HG03108 (cell line): ENCODE data around the gene CISD3.
A peak's percentile ranks its signal among the peaks of the same experiment; 100 is the strongest.

Experiments
- ATAC-seq: cut with Tn5 transposase; IDR thresholded peaks from one replicate; pipeline ENCODE4 v1.9.1; 2021; ENCODE audit warnings: moderate library complexity; ENCODE audit not compliant: unreplicated experiment

Gene CISD3

GRCh38 chr17:38742411-38743308, 12.5 kb downstream of the CISD3 start:
- ATAC-seq = no peak

DNA sequence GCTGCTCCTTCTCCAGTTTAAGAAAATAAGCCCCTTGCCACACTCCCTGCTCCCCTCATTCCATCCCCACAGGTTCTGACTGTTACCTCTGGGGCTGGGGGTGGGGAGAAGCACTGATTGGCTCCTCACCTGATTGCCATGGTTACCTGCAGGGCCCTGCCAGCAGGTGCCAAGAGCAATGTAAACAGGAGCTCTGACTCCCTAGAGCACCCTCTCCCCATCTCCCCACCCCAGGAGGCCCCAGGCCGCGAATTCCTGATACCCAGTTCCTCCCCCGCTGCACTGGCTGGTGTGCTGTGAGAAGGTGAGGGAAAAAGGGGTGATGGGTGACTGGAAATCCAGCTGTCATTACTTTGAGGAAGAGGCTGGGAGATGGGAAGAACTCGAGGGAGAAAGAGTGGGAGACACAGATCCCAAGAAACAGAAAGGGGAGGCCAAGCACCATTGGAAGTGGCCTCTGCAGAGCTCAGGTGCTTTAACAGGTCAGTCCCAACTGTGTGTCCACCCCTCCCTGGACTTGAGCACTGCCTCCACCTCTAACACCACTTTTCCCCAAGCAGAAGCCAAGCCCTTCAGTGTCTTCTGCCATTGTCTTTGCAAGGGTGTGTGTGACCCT, 13.5 kb downstream of the CISD3 start:
- no peak for ATAC-seq

GRCh38 chr17:38745545-38745944, 15.4 kb downstream of the CISD3 start:
- no peak for ATAC-seq

DNA sequence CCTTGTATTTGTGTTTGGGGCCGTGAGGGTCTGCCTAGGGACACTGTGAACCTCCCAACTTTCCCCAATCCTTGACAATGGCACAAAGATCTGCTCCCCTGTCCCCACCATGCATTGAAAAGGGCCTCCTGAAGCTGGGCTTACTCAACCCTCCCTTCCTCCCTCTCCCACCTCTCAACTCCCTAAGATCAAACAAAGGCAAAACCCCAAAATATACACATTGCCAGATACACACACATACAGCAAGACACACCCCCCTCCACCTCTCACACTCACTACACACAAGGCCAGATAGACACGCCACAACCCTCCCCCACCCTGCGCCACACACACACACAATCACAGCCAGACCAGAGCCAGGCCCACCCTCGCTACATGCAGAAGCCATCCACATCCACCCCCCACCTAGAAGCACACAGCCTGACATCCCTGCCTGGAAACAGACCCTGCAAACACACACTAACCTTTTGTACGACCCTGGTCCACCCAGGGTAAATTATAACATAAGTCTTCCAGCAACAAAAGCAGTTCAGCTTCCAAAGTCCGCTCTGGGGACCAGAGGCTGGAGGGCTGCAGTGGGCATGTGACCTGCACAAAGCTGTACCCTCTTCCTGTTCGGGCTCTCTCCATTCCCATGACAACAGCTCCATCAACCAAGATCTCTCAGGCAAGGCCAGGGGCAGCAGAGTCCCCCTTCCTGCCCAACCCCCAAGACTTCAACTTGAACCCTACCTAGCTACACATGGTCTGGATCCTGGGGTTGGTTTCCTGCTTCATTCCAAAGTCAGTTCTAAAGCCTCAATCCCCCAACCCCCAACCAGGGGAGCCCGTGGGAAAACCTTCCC, 16.1 kb downstream of the CISD3 start:
- no peak for ATAC-seq

DNA sequence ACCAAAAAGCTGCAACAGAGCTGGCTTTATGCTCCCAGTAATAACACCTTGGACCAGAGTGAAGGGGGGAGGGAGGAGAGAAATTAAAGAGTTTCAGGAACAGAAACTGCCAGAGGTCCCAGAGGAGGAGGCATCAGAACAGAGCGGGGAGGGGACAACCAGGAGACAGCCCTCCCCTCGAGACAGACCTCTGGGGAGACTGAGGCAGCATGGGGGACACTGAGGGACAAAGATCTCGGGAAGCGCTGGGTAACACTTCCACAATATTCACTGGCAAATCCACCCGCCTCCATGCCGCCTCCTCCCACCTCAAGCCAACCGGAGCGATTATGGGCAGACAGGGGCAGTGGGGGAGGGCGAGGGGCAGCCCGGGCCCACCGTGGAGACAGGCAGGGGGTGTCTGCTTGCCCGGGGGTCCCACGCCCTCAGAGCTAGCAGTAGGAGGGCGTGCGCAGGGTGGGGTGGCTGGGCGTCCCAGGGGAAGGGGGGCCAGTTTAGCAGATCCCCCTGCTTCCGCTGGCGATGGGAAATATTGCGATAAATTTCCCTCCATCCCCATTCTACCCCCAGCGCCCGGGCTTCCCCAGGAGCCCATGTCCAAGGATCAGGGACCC, 16.8 kb downstream of the CISD3 start:
- no peak for ATAC-seq

DNA sequence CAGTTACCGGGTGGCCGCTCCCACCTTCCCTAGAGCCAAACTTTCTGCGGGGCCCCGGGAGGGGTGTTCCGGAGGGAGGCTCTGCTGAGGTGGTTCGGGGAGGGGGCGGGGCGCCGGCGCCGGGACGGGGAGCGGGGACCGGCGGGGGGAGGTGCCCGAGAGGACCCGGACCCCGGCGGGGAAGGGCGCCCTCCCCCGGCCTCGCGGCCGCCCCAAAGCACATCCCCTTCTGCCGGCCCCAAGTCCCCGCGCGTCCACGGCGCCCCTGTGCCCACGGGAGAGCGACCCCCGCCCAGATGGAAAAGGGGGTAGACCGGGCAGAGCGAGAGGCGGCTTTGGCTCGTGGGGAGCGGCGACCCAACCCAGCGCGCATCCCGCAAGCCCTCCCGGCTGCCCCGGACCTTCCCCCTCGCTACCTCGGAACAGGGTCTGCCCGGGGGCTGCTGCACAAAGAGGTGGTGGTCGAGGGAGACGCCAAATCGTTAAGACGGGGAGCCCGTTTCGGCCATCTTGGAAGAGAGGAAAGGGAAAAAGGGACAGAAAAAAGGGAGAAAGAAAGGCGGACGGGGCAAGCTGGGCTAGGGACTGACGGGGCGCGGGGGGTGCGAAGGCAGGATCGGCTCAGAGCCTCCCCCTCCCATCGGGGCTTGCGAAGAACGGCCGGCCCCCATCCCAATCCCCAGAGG, 17.5 kb downstream of the CISD3 start:
- no peak for ATAC-seq

DNA sequence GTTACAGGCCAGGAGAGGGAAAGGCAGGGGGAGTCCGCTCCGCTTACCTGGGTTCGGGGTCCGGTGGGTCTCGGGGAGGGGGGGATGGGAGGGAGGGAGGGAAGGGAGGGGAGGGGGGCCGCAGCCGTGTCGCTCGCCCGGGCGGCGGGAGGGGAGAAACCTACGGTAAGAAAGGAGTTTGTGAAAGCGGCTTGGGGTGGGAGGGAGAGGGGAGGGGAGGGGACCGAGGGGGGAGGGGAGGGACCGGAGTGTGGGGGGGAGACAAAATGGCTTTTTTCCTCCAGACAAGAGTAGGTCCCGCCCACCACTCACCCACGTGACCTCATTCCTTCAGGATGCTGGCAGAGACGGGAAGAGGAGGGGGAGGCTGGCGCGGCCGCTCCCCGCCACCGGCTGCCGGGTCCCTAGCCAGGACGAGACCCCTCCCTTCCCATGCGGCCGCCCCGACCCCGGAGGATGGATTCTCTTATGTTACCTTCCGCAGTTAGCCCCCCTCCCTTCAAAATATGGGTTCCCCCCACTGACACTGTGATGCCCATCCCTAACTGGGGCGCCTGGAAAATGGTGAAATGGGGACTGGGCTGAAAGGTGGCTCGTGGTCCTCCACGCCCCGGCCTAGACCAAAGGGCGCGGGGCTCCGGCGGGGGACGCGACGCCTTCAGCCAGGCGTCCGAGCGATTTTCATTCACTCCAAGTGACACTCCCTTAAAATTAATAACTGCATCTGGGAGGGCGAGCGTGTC, 18.2 kb downstream of the CISD3 start, which contains the start of gene PCGF2:
PCGF2 (minus strand) TSS at position 188 of the 743 bp plus-strand sequence. CDS start 7,934 bp downstream, outside the sequence.
- ATAC-seq = no peak

GRCh38 chr17:38748892-38749222, 18.7 kb downstream of the CISD3 start:
- no peak for ATAC-seq

- ATAC-seq = no peak
Measured at GRCh38 chr17:38749223-38750043, 19.3 kb downstream of the CISD3 start.

DNA sequence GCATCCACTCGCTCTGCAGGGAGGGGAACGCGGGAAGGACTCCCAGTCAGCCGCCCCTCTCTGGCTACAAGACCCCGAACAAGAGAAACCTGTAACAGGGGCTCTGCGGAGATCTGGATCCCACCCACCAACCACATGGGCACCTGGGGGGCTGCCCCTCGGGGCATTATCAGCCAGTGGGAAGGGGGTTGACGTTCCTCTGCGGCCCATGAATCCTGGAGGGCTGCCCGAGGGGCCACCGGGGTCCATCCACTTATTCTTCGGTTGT, 19.8 kb downstream of the CISD3 start:
- no peak for ATAC-seq

GRCh38 chr17:38750312-38751121, 20.4 kb downstream of the CISD3 start:
- no peak for ATAC-seq

DNA sequence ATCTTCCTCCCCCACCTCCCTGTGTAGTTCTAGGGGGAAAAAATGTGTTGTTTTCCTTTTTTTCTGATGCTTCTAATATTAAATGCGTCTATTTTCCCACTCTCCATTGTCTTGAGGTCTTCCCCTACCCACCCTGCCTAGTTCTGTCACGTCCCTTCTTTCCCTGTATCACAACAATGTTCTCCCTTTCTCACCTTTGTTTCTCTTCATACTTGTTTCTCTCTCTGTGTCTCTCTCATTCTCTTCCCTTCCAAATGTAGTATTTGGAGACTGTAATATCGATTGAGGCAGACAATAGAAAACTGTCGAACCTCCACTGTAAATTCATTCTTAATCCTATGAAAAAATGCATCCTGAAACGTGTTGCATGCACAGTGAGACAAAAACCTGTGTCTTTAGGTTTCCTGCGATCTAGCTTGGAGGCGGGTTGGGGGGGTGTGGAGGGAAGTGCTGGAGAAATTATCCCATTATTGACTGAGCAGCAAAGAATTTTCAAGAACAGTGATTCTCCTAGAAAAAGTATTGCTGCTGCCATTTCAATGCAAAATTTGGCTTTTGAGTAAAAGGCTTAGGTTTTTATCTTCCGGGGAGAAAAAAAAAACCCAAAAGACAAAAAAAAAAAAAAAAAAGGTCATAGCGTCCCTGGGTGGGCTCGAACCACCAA, 21.1 kb downstream of the CISD3 start:
- ATAC-seq = no peak

DNA sequence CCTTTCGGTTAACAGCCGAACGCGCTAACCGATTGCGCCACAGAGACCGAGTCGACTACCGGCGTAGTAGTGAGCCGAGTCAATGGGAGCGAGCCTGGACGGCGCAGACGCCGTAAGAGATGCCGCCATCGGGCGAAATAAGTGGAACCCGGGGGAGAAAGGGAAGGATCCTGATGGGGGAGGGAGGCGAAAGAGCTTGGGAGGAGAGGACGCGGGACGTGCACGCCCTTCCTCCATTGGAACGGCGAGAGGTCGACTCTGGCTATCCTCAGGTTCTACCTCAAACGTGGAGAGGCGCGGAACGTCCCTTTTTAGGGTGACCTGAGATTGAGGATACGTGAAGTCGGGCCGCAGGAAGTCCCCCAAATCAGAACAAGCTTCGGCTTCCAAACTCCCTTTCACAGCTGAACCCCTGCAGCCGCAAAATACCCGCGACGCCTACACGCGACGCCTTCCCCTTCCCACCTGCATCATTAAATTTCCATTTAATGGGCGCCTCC, 21.7 kb downstream of the CISD3 start:
- peak; percentile 17 for ATAC-seq

DNA sequence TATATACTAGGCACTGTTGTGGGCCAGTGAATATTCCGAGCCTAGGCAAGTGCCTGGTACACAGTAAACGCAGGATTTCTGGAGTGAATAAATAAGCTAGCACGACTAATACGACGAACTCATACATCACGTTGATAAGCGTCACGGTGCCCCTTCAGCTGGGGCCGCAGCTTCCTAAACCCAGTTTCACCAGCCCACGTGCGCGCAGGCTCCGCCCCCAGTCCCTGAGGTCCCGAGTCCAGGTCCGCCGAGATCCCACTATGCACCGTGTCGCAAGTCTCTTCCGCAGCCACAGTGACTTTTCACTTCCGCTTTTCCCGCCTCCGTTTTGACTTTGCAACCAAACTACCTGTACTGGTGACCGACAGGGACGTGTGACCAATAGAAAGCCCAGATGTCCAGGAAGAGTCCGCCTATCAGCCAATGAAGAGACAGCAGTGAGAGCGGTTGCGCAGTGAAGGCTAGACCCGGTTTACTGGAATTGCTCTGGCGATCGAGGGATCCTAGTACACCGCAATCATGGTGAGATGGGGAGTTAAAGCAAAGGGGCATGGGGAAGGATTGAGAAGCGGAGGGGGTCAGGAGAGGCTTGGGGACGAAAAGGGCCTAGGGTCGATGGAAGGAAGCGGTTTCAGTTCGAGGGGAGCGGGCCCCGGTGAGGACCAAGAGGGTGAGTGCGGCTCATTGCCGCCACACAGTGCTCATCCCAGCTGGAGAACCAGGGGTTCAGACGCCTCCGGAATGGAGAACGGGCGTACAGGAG, 22.3 kb downstream of the CISD3 start, which contains the start of gene PSMB3:
PSMB3 (plus strand) TSS at position 434 of the 763 bp plus-strand sequence; CDS start at position 520, 86 bp downstream.
- ATAC-seq = peak; percentile 79

- ATAC-seq = no peak
Measured at GRCh38 chr17:38753071-38753506, 22.9 kb downstream of the CISD3 start.

- no peak for ATAC-seq
Measured at GRCh38 chr17:38761612-38762011, 31.5 kb downstream of the CISD3 start.

DNA sequence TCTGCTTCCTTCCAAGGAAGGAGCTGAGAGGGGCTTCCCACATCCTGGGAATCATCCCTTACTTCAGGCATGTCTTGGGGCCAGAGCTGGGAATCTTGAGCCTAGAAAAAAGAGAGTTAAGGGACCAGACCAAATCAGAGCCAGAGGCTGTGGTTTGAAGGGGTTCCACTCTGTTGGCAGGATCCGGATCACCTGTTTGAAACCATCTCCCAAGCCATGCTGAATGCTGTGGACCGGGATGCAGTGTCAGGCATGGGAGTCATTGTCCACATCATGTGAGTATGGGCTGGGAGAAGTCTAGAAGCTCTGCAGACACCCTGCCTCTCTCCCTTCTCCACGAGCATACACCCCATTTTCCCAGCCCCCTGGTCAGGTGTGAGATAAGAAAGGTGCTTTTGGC, 32.1 kb downstream of the CISD3 start:
- ATAC-seq = no peak
